HG03064 (cell line): ENCODE results near the gene PDE1C.

Source experiments
- ATAC-seq: cut with Tn5 transposase; IDR thresholded peaks from one replicate; pipeline ENCODE4 v1.9.1; 2021; ENCODE audit warnings: low read depth; ENCODE audit not compliant: unreplicated experiment

The PDE1C gene

GRCh38 chr7:32001948-32002347 lies 68.3 kb downstream of the PDE1C start:
- no peak for ATAC-seq

- no peak for ATAC-seq
Observed at GRCh38 chr7:31997423-31997822, 72.8 kb downstream of the PDE1C start.

- no peak for ATAC-seq
Observed at GRCh38 chr7:31995134-31995533, 75.1 kb downstream of the PDE1C start.

GRCh38 chr7:31991846-31992245 lies 78.4 kb downstream of the PDE1C start:
- no peak for ATAC-seq

GRCh38 chr7:31991406-31991805 lies 78.8 kb downstream of the PDE1C start:
- ATAC-seq, result no peak

GRCh38 chr7:31986878-31987518 lies 83.2 kb downstream of the PDE1C start:
- no peak for ATAC-seq

- no peak for ATAC-seq
Observed at GRCh38 chr7:31982962-31983361, 87.2 kb downstream of the PDE1C start.

- ATAC-seq, result no peak
Observed at GRCh38 chr7:31981874-31982390, 88.3 kb downstream of the PDE1C start.

GRCh38 chr7:31979690-31980330 lies 90.4 kb downstream of the PDE1C start:
- ATAC-seq, result no peak

GRCh38 chr7:31975546-31975945 lies 94.7 kb downstream of the PDE1C start:
- no peak for ATAC-seq

- ATAC-seq, result no peak
Observed at GRCh38 chr7:31974351-31974750, 95.9 kb downstream of the PDE1C start.

GRCh38 chr7:31971049-31971667 lies 99.0 kb downstream of the PDE1C start:
- ATAC-seq, result no peak

- no peak for ATAC-seq
Observed at GRCh38 chr7:31970501-31970900, 99.7 kb downstream of the PDE1C start.

- no peak for ATAC-seq
Observed at GRCh38 chr7:31963569-31964175, 106.5 kb downstream of the PDE1C start.

GRCh38 chr7:31962246-31962645 lies 108.0 kb downstream of the PDE1C start:
- no peak for ATAC-seq

GRCh38 chr7:31958226-31958625 lies 112.0 kb downstream of the PDE1C start:
- ATAC-seq, result no peak

- ATAC-seq, result no peak
Observed at GRCh38 chr7:31957756-31958155, 112.5 kb downstream of the PDE1C start.

GRCh38 chr7:31957090-31957720 lies 113.0 kb downstream of the PDE1C start:
- no peak for ATAC-seq

GRCh38 chr7:31955641-31956040 lies 114.6 kb downstream of the PDE1C start:
- ATAC-seq, result no peak

- no peak for ATAC-seq
Observed at GRCh38 chr7:31955021-31955420, 115.2 kb downstream of the PDE1C start.

- ATAC-seq, result no peak
Observed at GRCh38 chr7:31954500-31954899, 115.7 kb downstream of the PDE1C start.
